Measurements from ENCODE around the gene NCS1. TPM values are rescaled to one million over a fixed set of nuclear protein-coding genes. Genes with fewer than 3 reads are reported as not detected.

The NCS1 gene
- total and polyA plus RNA-seq, 9 of the 15 experiments (the other 6 are each of a cell fraction or from before 2014, with no cell fraction given): 0.28 to 27.0 (median 9.6) TPM

- TF ChIP-seq BCLAF1 (IDR thresholded peaks at IDR 0.05; ENCODE audit: borderline replicate concordance in 1 of 2, control insufficient read depth in 1 of 2, low read depth in 2 of 2, low read length in 1 of 2): no peak
- peak; percentile 83 for TF ChIP-seq ZNF140 (CRISPR knock-in tag; IDR thresholded peaks at IDR 0.05)
- TF ChIP-seq ZNF766 (CRISPR knock-in tag; conservative IDR thresholded peaks at IDR 0.05): peak; percentile 98
- no peak for TF ChIP-seq CREB5 (CRISPR knock-in tag; IDR thresholded peaks at IDR 0.05)
- no peak for TF ChIP-seq EGR1 (conservative IDR thresholded peaks at IDR 0.05)
- no peak for TF ChIP-seq HEY1 (CRISPR knock-in tag; IDR thresholded peaks at IDR 0.05; ENCODE audit: borderline replicate concordance)
- no peak for TF ChIP-seq RNF2 (IDR thresholded peaks at IDR 0.05)
- no peak for TF ChIP-seq NKRF (IDR thresholded peaks at IDR 0.05; ENCODE audit: borderline replicate concordance)
- TF ChIP-seq BRCA1 (IDR thresholded peaks at IDR 0.05): no peak
- no peak for TF ChIP-seq BRCA1 (CRISPR knock-in tag; IDR thresholded peaks at IDR 0.05)
- TF ChIP-seq C11orf30 (IDR thresholded peaks at IDR 0.05; ENCODE audit: low read depth): no peak
- TF ChIP-seq PHTF2 (CRISPR knock-in tag; IDR thresholded peaks at IDR 0.05): no peak
- TF ChIP-seq, protein P1, sequence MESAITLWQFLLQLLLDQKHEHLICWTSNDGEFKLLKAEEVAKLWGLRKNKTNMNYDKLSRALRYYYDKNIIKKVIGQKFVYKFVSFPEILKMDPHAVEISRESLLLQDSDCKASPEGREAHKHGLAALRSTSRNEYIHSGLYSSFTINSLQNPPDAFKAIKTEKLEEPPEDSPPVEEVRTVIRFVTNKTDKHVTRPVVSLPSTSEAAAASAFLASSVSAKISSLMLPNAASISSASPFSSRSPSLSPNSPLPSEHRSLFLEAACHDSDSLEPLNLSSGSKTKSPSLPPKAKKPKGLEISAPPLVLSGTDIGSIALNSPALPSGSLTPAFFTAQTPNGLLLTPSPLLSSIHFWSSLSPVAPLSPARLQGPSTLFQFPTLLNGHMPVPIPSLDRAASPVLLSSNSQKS (CRISPR knock-in tag; IDR thresholded peaks at IDR 0.05): 0 out of 2 replicates have a peak, but pooled peaks have one; percentile 82
Observed at GRCh38 chr9:130150779-130151382, 21.3 kb upstream of the NCS1 start (continued).

Measured in K562 (cell line).